CD4-positive, alpha-beta T cell (primary cell): ENCODE measurements around the gene SUMF1. TPM values are rescaled to one million over a fixed set of nuclear protein-coding genes. Genes with fewer than 3 reads are reported as not detected.

Source experiments
- ATAC-seq: fragments of 200-7000 bp; cut with Tn5 transposase; one replicate; pipeline ENCODE4 v1.10.0; 2022; ENCODE audit warnings: mild to moderate bottlenecking; ENCODE audit not compliant: poor library complexity
- CTCF ChIA-PET: fragments of 350-600 bp; sonication (Branson Sonifier 250); formaldehyde crosslinking; loops from one replicate; lab custom pipeline; 2021; ENCODE audit warnings: antibody characterized with exemption, inconsistent platforms; lab: Charles Lee
- POLR2A ChIA-PET: fragments of 350-600 bp; sonication (Branson Sonifier 250); formaldehyde crosslinking; loops from one replicate; lab custom pipeline; 2021; ENCODE audit warnings: antibody characterized with exemption, inconsistent platforms; lab: Charles Lee
- DNase-seq, 14 experiments: peaks; one replicate each; pipeline ENCODE4 v3.0.0-alpha.2; 2013 to 2020; ENCODE audit warnings: mixed read lengths in 2 of 14
- H3K27ac ChIP-seq, 2 donors: one replicate each; pipeline versions ENCODE4 v1.5.1 to v1.7.0; 2013; ENCODE audit warnings: low read length in 2 of 2, low read depth in 1 of 2, mild to moderate bottlenecking in 1 of 2
- H3K27me3 ChIP-seq, 2 experiments: 1 replicate in 1 of 2; 2 replicates in 1 of 2; pipeline versions ENCODE4 v1.6.1 to v1.7.0; 2013; ENCODE audit warnings: low read length in 2 of 2, control low read depth in 1 of 2, mild to moderate bottlenecking in 1 of 2, moderate library complexity in 1 of 2; ENCODE audit not compliant: insufficient read depth in 2 of 2, control insufficient read depth in 1 of 2
- H3K36me3 ChIP-seq: one replicate; pipeline ENCODE4 v1.6.1; 2013; ENCODE audit warnings: low read length, control low read depth; ENCODE audit not compliant: insufficient read depth
- H3K4me1 ChIP-seq: one replicate; pipeline ENCODE4 v1.6.1; 2013; ENCODE audit warnings: low read length, control low read depth; ENCODE audit not compliant: insufficient read depth
- H3K4me3 ChIP-seq: one replicate; pipeline ENCODE4 v1.5.1; 2013; ENCODE audit warnings: mild to moderate bottlenecking, low read length, moderate library complexity
- H3K9me3 ChIP-seq, 2 experiments: 1 replicate in 1 of 2; 2 replicates in 1 of 2; pipeline versions ENCODE4 v1.6.1 to v1.7.0; 2013; ENCODE audit warnings: low read length in 2 of 2, mild to moderate bottlenecking in 2 of 2, control low read depth in 1 of 2, moderate library complexity in 1 of 2; ENCODE audit not compliant: control insufficient read depth in 1 of 2, insufficient read depth in 1 of 2
- H3K27ac Mint-ChIP-seq: one replicate; pipeline ENCODE4 v1.8.0; 2020; ENCODE audit warnings: mixed read lengths
- H3K27me3 Mint-ChIP-seq: one replicate; pipeline ENCODE4 v1.8.0; 2021; ENCODE audit warnings: mixed read lengths
- H3K36me3 Mint-ChIP-seq: one replicate; pipeline ENCODE4 v1.8.0; 2021; ENCODE audit warnings: low read depth, mixed read lengths
- H3K4me1 Mint-ChIP-seq: one replicate; pipeline ENCODE4 v1.8.0; 2021; ENCODE audit warnings: low read depth, mixed read lengths
- H3K4me3 Mint-ChIP-seq: one replicate; pipeline ENCODE4 v1.8.0; 2020; ENCODE audit warnings: mild to moderate bottlenecking, mixed read lengths
- H3K9me3 Mint-ChIP-seq: one replicate; pipeline ENCODE4 v1.8.0; 2020; ENCODE audit warnings: mixed read lengths
- CTCF ChIP-seq: fragments of 200-600 bp; IDR thresholded peaks from one replicate; pipeline ENCODE4 v1.8.0; 2022; ENCODE audit warnings: antibody characterized with exemption, mild to moderate bottlenecking
- intact Hi-C, 2 experiments: fragments of 100-400 bp; cut with DNase I in 1 of 2; cut with micrococcal nuclease in 1 of 2; formaldehyde crosslinking; loops; one replicate each; pipeline versions ENCODE4 v1.15.1 to v1.9.0; 2023 to 2025; cut with DNase I, micrococcal nuclease
- total RNA-seq, 174 experiments: library from RNA in 2 of 174; stranded (reverse) in 2 of 174; gene quantifications; one replicate each; pipeline ENCODE4 v1.2.3 and lab custom pipeline; 2021 to 2026

SUMF1 gene
- total RNA-seq, 2 experiments from 2014 or later: 7.0 to 8.1 TPM

GRCh38 chr3:4362523-4362922, 104.5 kb downstream of the SUMF1 start:
- no peak overlapping the region for H3K27ac Mint-ChIP-seq

GRCh38 chr3:4360817-4361216, 106.3 kb downstream of the SUMF1 start:
- ChIA-PET CTCF (interaction anchor here (0.6 to 1.3 kb wide), 2 partner anchors 10 to 607 kb away, joined by 3 to 6 read pairs; no protein-coding TSS in a partner anchor), POLR2A (no interaction called here)
- Histone ChIP-seq H3K36me3 (peaks cover 11% of the 10 kb centered on the region), H3K27ac (no peak overlapping the region), H3K9me3 (no peaks in the 10 kb centered on the region), H3K4me1 (no peaks in the 10 kb centered on the region), H3K27me3 (no peaks in the 10 kb centered on the region), H3K4me3 (no peak overlapping the region)
- H3K27ac Mint-ChIP-seq: no peak overlapping the region
- no peaks in the 10 kb centered on the region for H3K9me3 Mint-ChIP-seq
- DNase-seq (no peak), ATAC-seq (no peak)
- H3K36me3 Mint-ChIP-seq: peaks cover 23% of the 10 kb centered on the region
- H3K27me3 Mint-ChIP-seq: no peaks in the 10 kb centered on the region
- no peak overlapping the region for H3K4me3 Mint-ChIP-seq
- intact Hi-C loops: no loop called here
- TF ChIP-seq CTCF: no peak
- no peaks in the 10 kb centered on the region for H3K4me1 Mint-ChIP-seq

More at GRCh38 chr3:4362523-4362922, 104.5 kb downstream of the SUMF1 start:
- Mint-ChIP-seq H3K9me3 (no peaks in the 10 kb centered on the region), H3K4me1 (no peaks in the 10 kb centered on the region), H3K36me3 (peaks cover 23% of the 10 kb centered on the region), H3K4me3 (no peak overlapping the region), H3K27me3 (no peaks in the 10 kb centered on the region)
- no peak overlapping the region for H3K27ac ChIP-seq
- H3K36me3 ChIP-seq: peaks cover 11% of the 10 kb centered on the region
- ATAC-seq: no peak
- intact Hi-C loops: no loop called here
- ChIA-PET CTCF (no interaction called here), POLR2A (no interaction called here)
- no peak for DNase-seq
- no peak for TF ChIP-seq CTCF
- H3K9me3 ChIP-seq: no peaks in the 10 kb centered on the region
- no peak overlapping the region for H3K4me3 ChIP-seq
- H3K4me1 ChIP-seq: no peaks in the 10 kb centered on the region
- no peaks in the 10 kb centered on the region for H3K27me3 ChIP-seq

GRCh38 chr3:4359805-4360502, 107.1 kb downstream of the SUMF1 start:
- intact Hi-C loops: loop anchor here in 1 of 2 experiments (10.0 kb wide), 1 partner anchor 135 kb away; the partner anchor contains the start of gene ITPR1
- no peak overlapping the region for H3K4me3 Mint-ChIP-seq
- no peaks in the 10 kb centered on the region for H3K9me3 Mint-ChIP-seq
- CTCF ChIA-PET: interaction anchor here (1.3 kb wide), 1 partner anchor 9 kb away, joined by 6 read pairs; no protein-coding TSS in a partner anchor
- Histone ChIP-seq H3K9me3 (no peaks in the 10 kb centered on the region), H3K4me3 (no peak overlapping the region), H3K27ac (no peak overlapping the region), H3K4me1 (no peaks in the 10 kb centered on the region), H3K36me3 (peaks cover 11% of the 10 kb centered on the region), H3K27me3 (no peaks in the 10 kb centered on the region)
- DNase-seq: no peak
- no peak for TF ChIP-seq CTCF
- peaks cover 23% of the 10 kb centered on the region for H3K36me3 Mint-ChIP-seq
- H3K27ac Mint-ChIP-seq: no peak overlapping the region
- H3K27me3 Mint-ChIP-seq: no peaks in the 10 kb centered on the region
- POLR2A ChIA-PET: interaction anchor here (0.6 kb wide), 1 partner anchor 1216 kb away, joined by 3 read pairs; no protein-coding TSS in a partner anchor
- ATAC-seq: no peak
- H3K4me1 Mint-ChIP-seq: no peaks in the 10 kb centered on the region
